Smooth muscle cell (in vitro differentiated cells): ENCODE data around the gene METTL9. TPM values are rescaled to one million over a fixed set of nuclear protein-coding genes. Genes with fewer than 3 reads are reported as not detected.
"Not testable (repeated sequence)": the region's sequence is repeated elsewhere in the genome, so short reads cannot be mapped to it uniquely, and the experiment has no call there.

Experiments used
- DNase-seq: peaks from one replicate; lab custom pipeline; 2025; ENCODE audit not compliant: unreplicated experiment; lab: John Stamatoyannopoulos, UW
- H2AFZ ChIP-seq: fragments of 200-600 bp; sonication (generic); 2 replicates; pipeline ENCODE4 v1.6.0; 2016; ENCODE audit warnings: antibody characterized with exemption, low read depth, mild to moderate bottlenecking
- H3F3A ChIP-seq: fragments of 200-600 bp; sonication (generic); 2 replicates; pipeline ENCODE4 v1.6.0; 2017; ENCODE audit warnings: antibody characterized with exemption, low read depth
- H3K27ac ChIP-seq: fragments of 200-600 bp; sonication (generic); 2 replicates; pipeline ENCODE4 v1.5.1; 2016; ENCODE audit warnings: low read depth, mild to moderate bottlenecking
- H3K27me3 ChIP-seq: fragments of 200-600 bp; sonication (generic); 2 replicates; pipeline ENCODE4 v1.6.1; 2016; ENCODE audit warnings: low read depth, mild to moderate bottlenecking
- H3K36me3 ChIP-seq: fragments of 200-600 bp; sonication (generic); 2 replicates; pipeline ENCODE4 v1.5.1; 2016; ENCODE audit warnings: low read depth
- H3K4me1 ChIP-seq: fragments of 200-600 bp; sonication (generic); 2 replicates; pipeline ENCODE4 v1.5.1; 2016; ENCODE audit warnings: low read depth
- H3K4me2 ChIP-seq: fragments of 200-600 bp; sonication (generic); 2 replicates; pipeline ENCODE4 v1.6.0; 2016; ENCODE audit warnings: mild to moderate bottlenecking
- H3K4me3 ChIP-seq: fragments of 200-600 bp; sonication (generic); 2 replicates; pipeline ENCODE4 v1.5.1; 2016; ENCODE audit warnings: mild to moderate bottlenecking
- H3K79me2 ChIP-seq: fragments of 200-600 bp; sonication (generic); 2 replicates; pipeline ENCODE4 v1.6.0; 2016; ENCODE audit warnings: low read depth, mild to moderate bottlenecking
- H3K9ac ChIP-seq: fragments of 200-600 bp; sonication (generic); 2 replicates; pipeline ENCODE4 v1.6.0; 2016; ENCODE audit warnings: low read depth
- H3K9me3 ChIP-seq: fragments of 200-600 bp; sonication (generic); replicated peaks from 2 replicates; pipeline ENCODE4 v1.5.1; 2016; ENCODE audit warnings: low read depth
- H4K20me1 ChIP-seq: fragments of 200-600 bp; sonication (generic); 2 replicates; pipeline ENCODE4 v1.6.0; 2016; ENCODE audit warnings: low read depth
- WGBS: methylation state at CpG from one replicate; pipeline ENCODE4 v1.1.7; 2016; ENCODE audit warnings: low lambda C conversion rate; 5-methylcytosine and 5-hydroxymethylcytosine counted together
- polyA plus RNA-seq: library from polyadenylated mRNA; unstranded; fragments of >200 nt; fragmentation: Nextera tagmentation; extraction: Ambion mirVana; gene quantifications from 2 replicates; pipeline ENCODE4 v1.2.1, GENCODE V29; 2016
- total RNA-seq: library from RNA; depleted of rRNA; stranded (reverse); fragments of >200 nt; gene quantifications from 2 replicates; pipeline ENCODE4 v1.2.3, GENCODE V29; 2014
- TF ChIP-seq, protein P1 (sequence below): fragments of 200-600 bp; sonication (generic); IDR thresholded peaks from 2 replicates; pipeline ENCODE4 v1.5.1; 2017; ENCODE audit warnings: borderline replicate concordance, mild to moderate bottlenecking, antibody characterized with exemption; ENCODE audit not compliant: insufficient read depth, poor library complexity, severe bottlenecking

Gene METTL9
- total and polyA plus RNA-seq, 2 experiments from 2014 or later = 97.5 to 157 TPM

DNA sequence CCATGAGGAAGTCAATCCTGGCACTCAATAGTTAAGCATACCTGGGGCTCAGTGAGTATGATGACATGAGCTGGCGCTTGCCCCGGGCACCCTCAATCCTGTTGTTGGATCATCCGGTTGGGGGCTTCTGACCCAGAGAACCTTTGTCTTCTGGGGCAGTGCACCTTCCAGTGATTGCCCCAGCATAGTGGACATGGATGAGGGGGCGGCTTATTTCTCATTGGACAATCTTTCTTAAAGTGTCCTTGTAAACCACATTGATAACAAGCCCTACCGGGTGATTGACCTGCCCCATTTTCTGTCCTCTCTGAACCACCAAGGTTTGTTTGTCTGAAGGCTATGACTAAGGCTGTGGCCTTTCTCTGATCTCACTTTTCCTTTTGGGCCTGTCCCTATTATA lies 34.8 kb downstream of the METTL9 start:
- Histone ChIP-seq H3K4me3 (no peak overlapping the region), H4K20me1 (peaks cover 10% of the 10 kb centered on the region), H3K4me1 (no peaks in the 10 kb centered on the region), H3F3A (peaks cover 11% of the 10 kb centered on the region), H3K27ac (no peak overlapping the region), H2AFZ (no peak overlapping the region), H3K9me3 (no peaks in the 10 kb centered on the region), H3K27me3 (no peaks in the 10 kb centered on the region), H3K79me2 (peaks cover 8% of the 10 kb centered on the region), H3K36me3 (peaks cover 3% of the 10 kb centered on the region), H3K4me2 (no peak overlapping the region), H3K9ac (no peak overlapping the region)
- WGBS = 85% methylated on average over 5 of the region's 5 CpGs
- DNase-seq = no peak
- TF ChIP-seq, protein P1, sequence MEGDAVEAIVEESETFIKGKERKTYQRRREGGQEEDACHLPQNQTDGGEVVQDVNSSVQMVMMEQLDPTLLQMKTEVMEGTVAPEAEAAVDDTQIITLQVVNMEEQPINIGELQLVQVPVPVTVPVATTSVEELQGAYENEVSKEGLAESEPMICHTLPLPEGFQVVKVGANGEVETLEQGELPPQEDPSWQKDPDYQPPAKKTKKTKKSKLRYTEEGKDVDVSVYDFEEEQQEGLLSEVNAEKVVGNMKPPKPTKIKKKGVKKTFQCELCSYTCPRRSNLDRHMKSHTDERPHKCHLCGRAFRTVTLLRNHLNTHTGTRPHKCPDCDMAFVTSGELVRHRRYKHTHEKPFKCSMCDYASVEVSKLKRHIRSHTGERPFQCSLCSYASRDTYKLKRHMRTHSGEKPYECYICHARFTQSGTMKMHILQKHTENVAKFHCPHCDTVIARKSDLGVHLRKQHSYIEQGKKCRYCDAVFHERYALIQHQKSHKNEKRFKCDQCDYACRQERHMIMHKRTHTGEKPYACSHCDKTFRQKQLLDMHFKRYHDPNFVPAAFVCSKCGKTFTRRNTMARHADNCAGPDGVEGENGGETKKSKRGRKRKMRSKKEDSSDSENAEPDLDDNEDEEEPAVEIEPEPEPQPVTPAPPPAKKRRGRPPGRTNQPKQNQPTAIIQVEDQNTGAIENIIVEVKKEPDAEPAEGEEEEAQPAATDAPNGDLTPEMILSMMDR = no peak

DNA sequence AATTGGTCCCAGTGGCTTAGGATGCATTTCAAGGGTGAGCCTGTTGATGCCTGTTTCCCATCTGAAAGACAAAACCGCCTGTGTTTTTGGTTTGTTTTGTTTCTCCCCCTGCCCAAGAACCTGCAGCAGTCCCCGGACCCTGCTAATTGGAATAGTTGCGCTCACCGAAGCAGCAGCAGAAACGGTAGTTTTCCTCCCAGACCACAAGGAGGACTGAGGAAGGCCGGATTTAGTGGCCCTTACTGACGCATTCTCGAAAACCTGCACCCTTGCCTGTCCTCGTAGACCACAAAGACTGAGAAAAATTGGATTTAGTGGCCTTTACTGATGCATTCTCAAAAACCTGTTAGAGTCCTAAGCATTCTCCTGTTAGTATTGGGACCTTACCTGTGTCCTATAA lies 36.3 kb downstream of the METTL9 start:
- H3K4me3 ChIP-seq, H3K4me1 ChIP-seq, DNase-seq, H3K9me3 ChIP-seq, H2AFZ ChIP-seq, H3K4me2 ChIP-seq, H3K27ac ChIP-seq, H3K36me3 ChIP-seq, H3K27me3 ChIP-seq, H3K9ac ChIP-seq: not testable (repeated sequence)
- Histone ChIP-seq H3F3A (peaks cover 11% of the 10 kb centered on the region), H4K20me1 (peaks cover 16% of the 10 kb centered on the region), H3K79me2 (peaks cover 13% of the 10 kb centered on the region)
- 93% methylated on average over 9 of the region's 9 CpGs for WGBS

DNA sequence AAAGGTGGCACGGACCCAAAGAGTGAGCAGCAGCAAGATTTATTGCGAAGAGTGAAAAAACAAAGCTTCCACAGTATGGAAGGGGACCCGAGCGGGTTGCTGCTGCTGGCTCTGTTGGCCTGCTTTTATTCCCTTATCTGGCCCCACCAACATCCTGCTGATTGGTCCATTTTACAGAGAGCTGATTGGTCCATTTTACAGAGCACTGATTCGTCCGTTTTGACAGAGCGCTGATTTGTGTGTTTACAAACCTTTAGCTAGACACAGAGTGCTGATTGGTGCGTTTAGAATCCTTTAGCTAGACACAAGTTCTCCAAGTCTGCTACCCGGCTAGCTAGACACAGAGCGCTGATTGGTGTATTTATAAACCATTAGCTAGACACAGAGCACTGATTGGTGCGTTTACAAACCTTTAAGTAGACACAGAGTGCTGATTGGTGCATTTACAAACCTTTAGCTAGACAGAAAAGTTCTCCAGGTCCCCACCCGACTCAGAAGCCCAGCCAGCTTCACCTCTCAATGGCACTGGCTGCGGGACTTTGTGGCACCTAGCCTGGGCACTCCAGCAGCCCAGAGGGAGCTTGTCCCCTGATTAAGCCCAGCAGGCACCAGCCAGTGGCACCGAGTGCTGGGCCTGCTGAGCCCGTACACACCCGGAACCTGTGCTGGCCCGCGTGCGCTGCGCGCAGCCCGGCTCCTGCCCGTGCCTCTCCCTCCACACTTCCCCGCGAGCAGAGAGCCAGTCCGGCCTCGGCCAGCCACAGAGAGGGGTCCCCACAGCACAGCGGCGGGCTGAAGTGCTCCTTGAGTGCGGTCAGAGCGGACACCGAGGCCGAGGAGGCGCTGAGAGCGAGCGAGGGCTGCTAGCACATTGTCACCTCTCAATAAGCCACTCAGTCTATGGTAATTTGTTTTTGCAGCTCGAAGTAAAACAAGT lies 37.9 kb downstream of the METTL9 start:
- TF ChIP-seq, protein P1 = no peak
- H3K4me2 ChIP-seq = no peak overlapping the region
- H3F3A ChIP-seq = peaks cover 11% of the 10 kb centered on the region
- H2AFZ ChIP-seq = no peak overlapping the region
- H3K79me2 ChIP-seq = peaks cover 8% of the 10 kb centered on the region
- no peak for DNase-seq
- H3K36me3 ChIP-seq = no peaks in the 10 kb centered on the region
- H3K9ac ChIP-seq = no peak overlapping the region
- H3K27me3 ChIP-seq = no peaks in the 10 kb centered on the region
- H3K4me3 ChIP-seq = no peak overlapping the region
- H4K20me1 ChIP-seq = peaks cover 29% of the 10 kb centered on the region
- no peaks in the 10 kb centered on the region for H3K4me1 ChIP-seq
- 98% methylated on average over 37 of the region's 37 CpGs for WGBS
- H3K9me3 ChIP-seq = no peaks in the 10 kb centered on the region
- no peak overlapping the region for H3K27ac ChIP-seq

DNA sequence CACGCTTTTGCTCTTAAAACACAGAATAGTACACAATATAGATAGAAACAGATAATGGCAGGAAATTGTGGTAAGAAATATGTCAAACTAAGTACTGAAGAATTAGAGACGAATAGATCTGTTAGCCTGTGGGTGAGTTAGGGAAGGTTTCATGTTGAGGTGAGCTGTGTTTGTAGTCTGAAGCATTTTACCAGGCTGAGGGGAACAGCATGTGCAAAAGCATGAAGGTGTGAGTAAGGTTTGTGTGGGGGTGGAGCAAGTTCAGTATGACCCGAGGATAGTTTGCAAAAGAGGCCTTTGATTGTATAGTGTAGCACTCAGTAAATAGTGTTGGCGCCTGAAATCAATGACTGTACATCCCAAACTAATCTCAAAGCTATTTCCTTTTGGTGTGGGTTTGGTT lies 39.2 kb downstream of the METTL9 start:
- 28% methylated on average over 4 of the region's 4 CpGs for WGBS
- Histone ChIP-seq H3K4me3 (no peak overlapping the region), H3K4me2 (peak overlapping the region; percentile 57), H3K9ac (no peak overlapping the region), H3K9me3 (no peaks in the 10 kb centered on the region), H4K20me1 (peaks cover 38% of the 10 kb centered on the region), H2AFZ (no peak overlapping the region), H3K79me2 (peaks cover 19% of the 10 kb centered on the region), H3F3A (peaks cover 11% of the 10 kb centered on the region), H3K27me3 (no peaks in the 10 kb centered on the region), H3K4me1 (no peaks in the 10 kb centered on the region), H3K36me3 (no peaks in the 10 kb centered on the region), H3K27ac (peak overlapping the region; percentile 44)
- no peak for DNase-seq
- TF ChIP-seq, protein P1 = no peak
